Right atrium auricular region (tissue), 2 donors: ENCODE measurements around the gene TPM3. TPM values are rescaled to one million over a fixed set of nuclear protein-coding genes. Genes with fewer than 3 reads are reported as not detected.
A peak's percentile ranks its signal among the peaks of the same experiment; 100 is the strongest.

Source experiments
- DNase-seq: peaks from one replicate; pipeline ENCODE4 v3.0.0-alpha.2; 2019; ENCODE audit warnings: low spot score
- H3K27ac ChIP-seq, 2 donors: fragments of 200-600 bp; sonication (generic); 1 replicate in 1 of 2; 2 replicates in 1 of 2; pipeline ENCODE4 v1.5.1; 2016 to 2019
- H3K27me3 ChIP-seq, 2 donors: fragments of 200-600 bp; sonication (generic); one replicate each; pipeline versions ENCODE4 v1.5.1 to v1.6.0; 2017 to 2019
- H3K36me3 ChIP-seq: fragments of 200-600 bp; sonication (generic); one replicate; pipeline ENCODE4 v1.5.1; 2016
- H3K4me1 ChIP-seq, 2 donors: fragments of 200-600 bp; sonication (generic); one replicate each; pipeline versions ENCODE4 v1.5.1 to v1.6.0; 2017 to 2019
- H3K4me3 ChIP-seq, 2 donors: fragments of 200-600 bp; sonication (generic); 1 replicate in 1 of 2; 2 replicates in 1 of 2; pipeline ENCODE4 v1.5.1; 2017 to 2019; ENCODE audit warnings: mild to moderate bottlenecking in 1 of 2, moderate library complexity in 1 of 2
- H3K9me3 ChIP-seq, 2 donors: fragments of 200-600 bp; sonication (generic); one replicate each; pipeline ENCODE4 v1.5.1; 2019
- total RNA-seq, 2 donors: library from RNA; depleted of rRNA; stranded (reverse); fragments of >200 nt; gene quantifications; one replicate each; pipeline ENCODE4 v1.1.0, GENCODE V29; 2016
- TF ChIP-seq, protein P1 (sequence below), 2 donors: fragments of 200-600 bp; sonication (generic); IDR thresholded peaks; one replicate each; pipeline ENCODE4 v1.5.1; 2019; ENCODE audit warnings: antibody characterized with exemption in 2 of 2

TPM3 gene
- total RNA-seq = 100 to 1,000 TPM; 469 to 975 TPM

DNA sequence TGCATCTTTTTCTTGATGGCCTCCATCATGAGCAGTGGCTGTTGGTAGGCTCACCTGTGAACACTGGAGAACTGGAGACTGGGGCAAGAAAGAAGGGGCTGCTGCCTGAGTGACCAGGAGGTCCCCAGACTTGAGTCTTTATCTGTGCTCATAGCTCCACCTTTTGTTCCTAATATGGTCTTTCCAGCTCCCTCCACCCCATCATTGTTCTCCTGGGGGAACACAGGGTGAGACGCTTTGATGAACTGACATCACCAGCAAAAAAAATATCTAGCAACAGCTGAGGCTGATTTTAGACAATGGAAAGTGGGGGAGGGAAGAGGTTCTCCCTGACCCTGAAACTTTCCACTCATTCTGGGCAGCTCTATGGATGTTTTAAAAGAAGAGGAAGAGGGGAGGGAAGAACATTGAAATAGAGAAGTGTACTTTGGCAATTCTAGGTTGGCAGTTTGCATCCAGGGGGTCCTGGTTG lies at the start of gene TPM3:
TPM3 (minus strand) TSS at position 111 of the 472 bp plus-strand sequence; CDS start at position 29, 82 bp downstream.
- H3K27ac ChIP-seq = peak within 1 kb of the TSS; percentile 68 to 90
- DNase-seq = no peak

DNA sequence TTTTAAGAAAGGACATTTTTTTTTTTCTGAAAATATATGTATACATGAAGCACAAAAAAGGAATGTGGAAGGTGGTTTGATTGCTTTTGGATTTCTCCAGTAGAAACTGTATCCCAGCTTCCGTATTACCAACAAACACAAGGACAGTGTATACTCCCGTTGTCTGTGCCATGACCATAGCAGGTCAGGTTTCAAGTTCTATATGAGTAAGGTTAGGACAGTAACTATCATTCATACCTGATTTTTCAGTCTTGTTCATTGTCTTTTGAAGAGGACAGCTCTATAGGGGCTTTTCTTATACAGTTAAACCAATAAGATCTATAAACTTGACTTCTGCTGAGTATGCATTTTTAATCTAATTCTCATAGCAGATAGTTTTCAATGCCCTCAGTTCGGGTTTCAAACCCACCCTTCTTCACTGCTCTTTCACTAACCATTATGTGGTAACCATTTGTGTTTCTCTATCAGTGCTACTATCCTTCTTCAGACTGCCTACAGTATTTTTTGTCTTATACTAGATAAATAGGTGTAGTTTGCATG lies 48.5 kb upstream of the TPM3 start:
- DNase-seq = no peak
- TF ChIP-seq, protein P1, sequence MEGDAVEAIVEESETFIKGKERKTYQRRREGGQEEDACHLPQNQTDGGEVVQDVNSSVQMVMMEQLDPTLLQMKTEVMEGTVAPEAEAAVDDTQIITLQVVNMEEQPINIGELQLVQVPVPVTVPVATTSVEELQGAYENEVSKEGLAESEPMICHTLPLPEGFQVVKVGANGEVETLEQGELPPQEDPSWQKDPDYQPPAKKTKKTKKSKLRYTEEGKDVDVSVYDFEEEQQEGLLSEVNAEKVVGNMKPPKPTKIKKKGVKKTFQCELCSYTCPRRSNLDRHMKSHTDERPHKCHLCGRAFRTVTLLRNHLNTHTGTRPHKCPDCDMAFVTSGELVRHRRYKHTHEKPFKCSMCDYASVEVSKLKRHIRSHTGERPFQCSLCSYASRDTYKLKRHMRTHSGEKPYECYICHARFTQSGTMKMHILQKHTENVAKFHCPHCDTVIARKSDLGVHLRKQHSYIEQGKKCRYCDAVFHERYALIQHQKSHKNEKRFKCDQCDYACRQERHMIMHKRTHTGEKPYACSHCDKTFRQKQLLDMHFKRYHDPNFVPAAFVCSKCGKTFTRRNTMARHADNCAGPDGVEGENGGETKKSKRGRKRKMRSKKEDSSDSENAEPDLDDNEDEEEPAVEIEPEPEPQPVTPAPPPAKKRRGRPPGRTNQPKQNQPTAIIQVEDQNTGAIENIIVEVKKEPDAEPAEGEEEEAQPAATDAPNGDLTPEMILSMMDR (IDR thresholded peaks at IDR 0.05) = no peak
- H3K4me1 ChIP-seq = no peaks in the 10 kb centered on the region
- no peaks in the 10 kb centered on the region for H3K9me3 ChIP-seq
- peaks cover 80% of the 10 kb centered on the region for H3K36me3 ChIP-seq
- H3K27me3 ChIP-seq = no peaks in the 10 kb centered on the region
- no peak overlapping the region for H3K27ac ChIP-seq
- H3K4me3 ChIP-seq = no peak overlapping the region

More for the DNA sequence above, at the start of gene TPM3:
- TF ChIP-seq, protein P1 (IDR thresholded peaks at IDR 0.05) = no peak
- Histone ChIP-seq H3K36me3 (peaks cover 25% of the 10 kb centered on the region), H3K4me1 (peaks cover 0 to 23% of the 10 kb centered on the region in 2 donors), H3K9me3 (no peaks in the 10 kb centered on the region), H3K4me3 (peak within 1 kb of the TSS; percentile 37 to 58), H3K27me3 (no peaks in the 10 kb centered on the region)

DNA sequence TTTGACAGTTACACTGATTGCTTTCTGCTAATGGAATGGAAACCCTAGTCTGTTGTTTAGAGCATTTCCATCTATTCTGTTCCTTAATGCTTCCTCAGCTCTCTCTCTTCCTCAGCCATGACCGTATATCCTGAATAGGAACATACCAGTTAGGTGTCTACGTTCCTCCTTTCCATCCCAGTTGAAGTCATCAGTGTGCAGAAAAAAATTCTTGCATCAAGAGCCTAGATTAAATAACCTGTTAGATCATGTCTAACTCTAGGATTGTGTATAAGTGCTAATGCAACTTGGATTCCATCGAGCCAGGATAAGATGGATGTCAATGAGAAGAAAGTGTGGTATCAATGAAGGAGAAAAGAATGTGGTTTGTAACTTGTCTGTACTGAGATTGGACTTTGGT lies 47.6 kb upstream of the TPM3 start:
- H3K36me3 ChIP-seq = peaks cover 80% of the 10 kb centered on the region
- H3K4me1 ChIP-seq = no peaks in the 10 kb centered on the region
- DNase-seq = no peak
- H3K27me3 ChIP-seq = no peaks in the 10 kb centered on the region
- H3K9me3 ChIP-seq = no peaks in the 10 kb centered on the region
- no peak overlapping the region for H3K4me3 ChIP-seq
- TF ChIP-seq, protein P1 (IDR thresholded peaks at IDR 0.05) = no peak
- no peak overlapping the region for H3K27ac ChIP-seq

DNA sequence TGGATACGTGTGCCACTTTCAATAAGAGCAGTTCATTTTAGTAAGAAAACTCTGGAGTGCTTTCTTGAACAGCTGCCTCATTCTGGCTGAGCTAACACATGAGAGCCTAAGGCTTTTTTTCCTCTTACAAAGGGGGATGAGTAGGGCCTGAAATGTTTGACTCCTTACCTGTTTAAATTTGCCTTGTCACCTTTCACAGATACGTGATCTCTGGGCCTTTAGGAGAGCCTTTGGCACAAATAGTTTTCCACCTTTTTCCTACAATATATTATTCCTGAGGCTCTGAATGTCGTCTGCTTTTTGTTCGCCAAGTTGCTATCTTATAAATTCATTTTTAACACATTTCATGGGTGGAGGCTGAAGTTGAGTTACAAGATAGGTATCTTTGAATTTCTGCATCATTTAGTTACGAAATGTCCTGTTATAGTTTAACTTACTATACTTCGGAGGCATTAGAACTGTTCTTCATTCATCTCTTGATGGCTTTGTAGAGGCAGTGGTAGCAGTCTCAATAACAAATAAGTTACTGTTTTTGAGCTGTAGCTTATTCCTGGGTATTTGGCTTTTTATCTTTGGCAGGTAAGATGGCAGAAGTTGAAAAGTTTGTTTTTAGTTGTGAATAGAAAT lies 46.1 kb upstream of the TPM3 start:
- no peaks in the 10 kb centered on the region for H3K27me3 ChIP-seq
- TF ChIP-seq, protein P1 (IDR thresholded peaks at IDR 0.05) = no peak
- H3K4me3 ChIP-seq = no peak overlapping the region
- no peaks in the 10 kb centered on the region for H3K4me1 ChIP-seq
- DNase-seq = no peak
- no peaks in the 10 kb centered on the region for H3K9me3 ChIP-seq
- peaks cover 80% of the 10 kb centered on the region for H3K36me3 ChIP-seq
- no peak overlapping the region for H3K27ac ChIP-seq

DNA sequence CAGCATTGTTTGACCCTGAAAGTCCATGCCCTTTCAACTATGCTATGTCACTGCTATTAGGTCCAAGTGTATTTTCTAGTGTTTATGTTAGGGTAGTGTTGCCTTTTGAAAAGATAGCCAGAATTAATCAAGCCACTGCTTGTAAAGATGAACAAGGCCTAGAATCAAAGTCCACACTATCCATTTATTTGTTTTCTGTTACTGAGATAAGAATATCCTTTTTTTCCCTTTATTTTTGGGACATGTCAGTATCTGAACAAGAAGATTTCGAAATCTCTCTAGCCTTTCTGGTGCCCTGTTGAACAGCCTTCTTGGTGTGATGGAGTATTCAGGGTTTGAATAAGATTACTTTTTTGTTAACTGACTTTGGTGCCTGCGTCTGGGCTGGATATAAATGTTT lies 45.5 kb upstream of the TPM3 start:
- Histone ChIP-seq H3K36me3 (peaks cover 81% of the 10 kb centered on the region), H3K27me3 (no peaks in the 10 kb centered on the region), H3K4me3 (no peak overlapping the region), H3K9me3 (no peaks in the 10 kb centered on the region), H3K4me1 (no peaks in the 10 kb centered on the region), H3K27ac (no peak overlapping the region)
- TF ChIP-seq, protein P1 (IDR thresholded peaks at IDR 0.05) = no peak
- no peak for DNase-seq
